ENCODE data around the gene FGF12.
"Not testable (repeated sequence)": the region's sequence is repeated elsewhere in the genome, so short reads cannot be mapped to it uniquely, and the experiment has no call there.

FGF12 gene

DNA sequence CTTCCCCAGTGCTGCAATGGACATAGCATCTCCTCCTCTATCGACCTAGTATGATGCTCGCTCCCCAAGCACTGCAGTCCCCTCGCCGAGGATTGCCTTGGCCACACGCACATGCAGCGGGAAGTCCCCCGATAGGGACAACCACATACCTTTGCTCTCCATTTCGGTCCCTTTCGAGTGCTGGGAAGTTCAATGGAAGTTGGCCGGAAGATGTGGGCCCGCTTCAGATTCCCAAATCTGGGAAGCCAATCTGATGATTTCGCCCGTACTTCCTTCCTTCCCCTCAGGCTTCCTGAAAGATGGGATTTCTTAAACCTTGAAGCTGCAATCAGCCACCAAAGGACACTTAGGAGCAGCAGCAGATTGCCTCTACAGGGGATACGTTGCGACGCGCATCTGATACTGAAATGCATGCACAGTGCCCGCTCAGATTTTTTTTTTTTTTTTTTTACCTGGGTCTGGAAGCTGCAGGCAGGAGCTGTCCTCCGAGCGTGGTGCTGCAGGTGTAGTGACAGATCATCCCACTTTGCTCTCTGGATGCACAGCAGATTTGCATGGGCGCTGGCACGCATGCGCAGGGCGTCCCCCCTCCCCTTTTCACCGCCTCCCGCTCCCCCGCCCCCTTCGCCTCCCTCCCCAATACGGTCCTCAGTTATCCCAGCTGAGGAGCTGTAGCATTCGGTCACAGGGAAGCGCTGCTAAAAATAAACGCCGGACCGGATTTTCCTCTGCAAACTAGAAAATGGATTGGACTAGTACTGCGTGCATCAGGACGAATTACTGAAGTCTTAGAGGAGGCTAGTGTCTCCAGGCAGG lies at the start of gene FGF12:
FGF12 (minus strand) TSS at position 510 of the 816 bp plus-strand sequence.
- DNase-seq = peak; percentile 56

DNA sequence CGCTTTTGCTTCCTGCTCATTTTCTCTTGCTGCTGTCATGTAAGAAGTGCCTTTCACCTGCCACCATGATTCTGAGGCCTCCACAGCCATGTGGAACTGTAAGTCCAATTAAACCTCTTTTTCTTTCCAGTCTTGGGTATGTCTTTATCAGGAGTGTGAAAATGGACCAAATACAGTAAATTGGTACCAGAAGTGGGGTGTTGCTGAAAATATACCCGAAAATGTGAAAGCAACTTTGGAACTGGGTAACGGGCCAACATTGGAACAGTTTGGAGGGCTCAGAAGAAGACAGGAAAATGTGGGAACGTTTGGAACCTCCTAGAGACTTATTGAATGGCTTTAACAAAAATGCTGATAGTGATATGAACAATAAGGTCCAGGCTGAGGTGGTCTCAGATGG lies 47.0 kb upstream of the FGF12 start:
- not testable (repeated sequence) for DNase-seq

DNA sequence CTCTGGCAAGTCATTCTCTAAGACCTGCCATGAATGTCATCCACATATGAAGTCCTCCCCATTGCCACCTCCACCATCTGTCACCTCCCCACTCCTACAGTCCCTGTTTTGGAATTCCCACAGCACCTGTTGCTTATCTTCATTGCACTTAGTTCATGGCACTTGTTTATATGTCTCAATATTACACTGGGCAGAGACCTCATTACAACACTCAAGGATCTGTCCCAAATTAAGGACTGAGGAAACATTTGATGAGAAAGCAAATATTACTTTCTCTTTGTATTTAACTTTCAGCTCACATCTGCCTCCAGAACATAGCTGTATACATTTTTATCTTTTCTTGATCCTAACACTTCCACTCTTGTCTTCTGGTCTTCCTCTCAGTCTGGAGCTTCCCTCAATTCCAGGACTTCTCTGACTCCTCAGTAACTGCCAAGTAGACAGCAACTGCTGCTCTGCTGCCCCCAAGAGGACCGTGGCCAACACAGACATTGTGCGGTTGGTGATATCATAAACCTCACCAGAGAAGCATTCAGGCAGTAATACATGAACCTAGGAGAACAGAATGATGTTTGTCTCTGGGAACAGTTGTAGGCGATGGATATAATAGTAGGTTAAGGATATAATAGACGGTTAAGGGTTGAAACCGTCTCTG lies 45.0 kb upstream of the FGF12 start:
- DNase-seq = peak; percentile 28

DNA sequence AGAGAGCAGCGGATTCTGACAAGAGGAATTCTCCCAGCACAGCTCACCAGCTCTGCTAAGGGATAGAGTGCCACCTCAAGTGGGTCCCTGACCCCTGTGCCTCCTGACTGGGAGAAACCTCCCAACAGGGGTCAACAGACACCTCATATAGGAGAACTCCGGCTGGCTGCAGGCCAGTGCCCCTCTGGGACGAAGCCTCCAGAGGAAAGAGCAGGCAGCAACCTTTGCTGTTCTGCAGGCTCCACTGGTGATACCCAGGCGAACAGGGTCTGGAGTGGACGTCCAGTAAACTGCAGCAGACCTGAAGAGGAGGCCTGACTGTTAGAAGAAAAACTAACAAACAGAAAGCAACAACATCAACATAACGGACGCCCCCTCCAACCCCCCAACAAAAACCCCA lies 31.3 kb upstream of the FGF12 start:
- no peak for DNase-seq

DNA sequence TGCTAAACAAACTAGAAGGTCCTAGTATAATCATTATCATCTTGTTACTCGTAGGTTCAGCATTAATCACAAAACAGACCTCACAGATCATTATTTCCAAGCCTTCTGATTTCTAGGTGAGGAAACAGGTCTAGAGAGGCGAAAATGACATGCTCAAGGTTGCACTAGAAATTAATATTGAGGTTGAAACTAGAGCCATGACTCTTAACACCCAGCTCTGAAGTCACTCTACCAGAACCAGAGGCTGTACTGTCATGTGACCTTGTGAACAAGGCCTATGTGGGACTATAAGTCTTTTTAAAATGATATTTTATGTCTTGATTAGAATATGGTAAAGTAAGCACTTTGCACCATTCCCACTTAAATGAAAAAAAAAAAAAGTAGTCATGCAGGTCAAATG lies 23.8 kb upstream of the FGF12 start:
- no peak for DNase-seq

DNA sequence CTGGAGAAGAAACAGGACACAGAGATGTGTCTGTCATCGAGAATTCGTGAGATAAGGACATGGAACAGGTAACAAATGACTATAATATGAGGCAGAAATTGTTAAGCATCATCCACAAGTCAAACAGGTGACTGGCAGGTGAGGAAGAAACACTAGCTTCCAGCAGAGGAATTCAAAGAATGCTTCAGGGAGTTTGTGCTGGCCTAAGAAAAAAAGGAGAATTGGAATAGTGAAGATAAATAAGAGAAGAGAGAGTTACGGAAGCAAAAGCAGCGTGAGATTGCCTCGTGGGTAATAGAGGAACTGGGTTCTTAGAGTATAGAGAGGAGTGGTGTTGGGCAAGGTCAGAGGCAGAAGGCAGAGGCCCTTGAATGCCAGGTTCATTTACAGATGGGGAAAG lies 22.9 kb upstream of the FGF12 start:
- DNase-seq = no peak

DNA sequence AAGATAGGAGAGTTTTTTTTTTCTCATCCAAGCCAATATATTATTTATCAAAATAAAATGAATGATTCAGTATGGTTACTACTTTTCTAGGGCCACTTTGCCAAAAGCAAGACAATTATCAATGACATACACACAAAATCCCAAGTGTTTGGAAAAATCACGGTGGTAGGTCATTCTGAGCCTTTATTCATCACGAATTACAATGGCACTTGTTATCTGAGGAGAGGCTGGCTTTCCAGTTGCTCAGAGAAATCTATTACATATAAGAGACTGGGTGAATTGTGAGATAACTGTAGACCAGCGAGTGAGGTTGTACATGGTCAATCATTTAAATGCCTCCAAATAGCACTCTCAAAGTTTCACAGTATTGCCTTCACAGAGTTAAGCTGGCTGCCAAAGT lies 20.4 kb upstream of the FGF12 start:
- DNase-seq = no peak

DNA sequence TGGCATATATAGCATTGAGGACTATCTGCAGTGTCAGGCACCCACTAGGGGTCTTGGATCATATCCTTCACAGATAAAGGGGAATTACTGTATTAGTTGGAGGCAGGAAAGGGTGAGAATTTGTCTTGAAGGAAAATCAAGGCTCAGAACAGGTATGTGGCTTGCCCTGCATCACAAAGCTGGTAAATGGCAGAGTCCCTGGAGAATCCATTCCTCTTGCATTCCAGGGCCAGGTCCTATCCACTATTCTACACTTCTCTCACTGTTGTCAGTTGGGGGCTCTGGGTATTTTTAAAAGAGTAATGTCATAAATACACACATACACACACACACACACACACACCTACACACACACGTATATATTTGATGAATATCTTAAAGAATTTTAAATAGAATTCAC lies 19.8 kb upstream of the FGF12 start:
- DNase-seq = no peak

DNA sequence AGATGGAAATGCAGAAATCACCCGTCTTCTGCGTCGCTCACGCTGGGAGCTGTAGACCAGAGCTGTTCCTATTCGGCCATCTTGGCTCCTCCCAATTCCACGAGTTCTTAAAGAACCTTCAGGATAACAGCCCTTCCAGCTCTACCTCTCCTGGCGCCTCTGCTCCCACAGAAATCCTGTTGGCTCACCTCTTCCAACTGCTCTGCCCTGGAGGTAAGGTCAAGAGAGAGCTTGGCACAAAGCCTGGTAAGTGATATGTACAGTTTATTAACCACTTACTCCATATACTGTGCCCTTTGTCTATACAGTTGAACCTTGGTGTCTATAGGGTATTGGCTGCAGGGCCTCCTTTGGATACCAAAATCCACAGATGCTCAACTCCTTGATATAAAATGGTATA lies 17.8 kb upstream of the FGF12 start:
- DNase-seq = peak; percentile 48

DNA sequence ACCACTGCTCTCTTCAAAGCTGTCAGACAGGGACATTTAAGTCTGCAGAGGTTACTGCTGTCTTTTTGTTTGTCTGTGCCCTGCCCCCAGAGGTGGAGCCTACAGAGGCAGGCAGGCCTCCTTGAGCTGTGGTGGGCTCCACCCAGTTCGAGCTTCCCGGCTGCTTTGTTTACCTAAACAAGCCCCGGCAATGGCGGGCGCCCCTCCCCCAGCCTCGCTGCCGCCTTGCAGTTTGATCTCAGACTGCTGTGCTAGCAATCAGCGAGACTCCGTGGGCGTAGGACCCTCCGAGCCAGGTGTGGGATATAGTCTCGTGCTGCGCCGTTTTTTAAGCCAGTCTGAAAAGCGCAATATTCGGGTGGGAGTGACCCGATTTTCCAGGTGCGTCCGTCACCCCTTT lies 17.3 kb upstream of the FGF12 start:
- not testable (repeated sequence) for DNase-seq

DNA sequence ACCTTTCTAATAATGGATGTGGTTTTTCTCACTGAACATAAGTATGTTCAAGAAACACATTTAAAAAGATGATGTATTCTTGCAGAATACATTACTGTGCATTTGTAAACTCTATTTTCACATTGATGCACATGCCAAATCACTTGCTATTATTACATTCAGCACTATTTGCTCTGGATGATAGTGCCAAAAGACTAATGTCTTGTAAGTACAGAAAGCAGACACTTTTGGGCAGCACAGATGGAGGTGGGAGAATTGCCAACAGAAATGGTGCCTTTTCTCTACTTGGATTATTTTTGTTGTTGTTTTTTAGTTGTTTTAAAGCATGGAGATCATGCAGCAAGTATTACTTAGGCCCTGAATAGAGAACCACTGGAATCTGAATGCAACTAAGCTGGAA lies 10.2 kb upstream of the FGF12 start:
- DNase-seq = no peak

DNA sequence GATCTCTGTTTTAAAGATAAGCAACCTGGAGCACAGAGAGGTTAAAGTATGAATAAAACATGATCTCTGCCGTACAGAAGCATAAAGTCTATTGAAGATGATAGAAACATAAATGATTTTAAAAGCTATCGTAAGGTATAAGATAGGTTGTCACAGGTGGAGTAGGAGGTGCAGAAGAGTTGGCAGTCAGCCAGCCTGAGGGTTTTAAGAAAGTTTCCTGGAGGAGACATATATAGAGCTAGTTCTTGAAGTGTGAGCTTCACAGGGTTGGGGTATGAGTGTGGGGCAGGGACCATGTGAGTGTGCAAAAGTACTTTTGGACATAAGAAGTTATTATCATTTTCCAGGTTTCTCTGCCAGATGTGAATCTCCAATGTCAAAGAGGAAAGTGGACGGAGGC lies 3.9 kb upstream of the FGF12 start:
- DNase-seq = no peak

DNA sequence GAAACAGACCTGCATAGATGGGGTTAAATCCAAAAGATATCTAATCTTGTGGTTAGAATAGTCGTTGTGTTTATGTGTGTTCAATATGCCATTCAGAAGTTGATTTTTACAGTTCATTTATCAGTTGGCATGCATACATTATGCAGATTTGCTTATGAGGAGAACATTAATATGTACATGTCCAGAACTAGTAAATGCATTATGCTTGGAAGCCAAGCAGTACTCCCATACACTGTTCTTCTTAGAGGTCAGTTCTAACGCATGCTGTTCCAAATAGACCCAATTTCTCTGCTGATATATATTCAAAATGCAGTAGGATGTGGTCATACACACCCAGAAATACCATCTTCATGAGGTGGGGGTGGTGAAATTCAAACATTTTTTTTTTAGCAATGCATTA lies 956 bp downstream of the FGF12 start:
- DNase-seq = no peak

DNA sequence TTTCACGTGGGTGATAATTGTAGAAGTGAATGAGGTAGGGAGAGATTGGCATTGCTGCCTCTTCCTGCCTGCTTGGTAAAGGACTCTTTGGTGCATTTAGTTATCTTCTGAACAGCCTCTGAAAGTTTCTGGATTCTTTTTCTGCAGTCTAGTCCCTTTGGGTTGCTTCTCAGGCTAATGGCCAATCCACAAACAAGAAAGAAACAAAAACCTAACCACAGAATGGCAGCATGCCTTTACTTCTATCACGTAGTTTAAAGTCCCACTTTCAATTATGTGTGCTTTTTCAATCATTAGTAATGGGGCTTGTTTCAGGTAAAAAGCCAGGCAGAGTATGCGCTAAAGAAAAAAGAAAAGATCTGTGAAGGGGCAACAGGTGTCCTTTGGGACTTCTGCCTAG lies 7.4 kb downstream of the FGF12 start:
- DNase-seq = no peak

DNA sequence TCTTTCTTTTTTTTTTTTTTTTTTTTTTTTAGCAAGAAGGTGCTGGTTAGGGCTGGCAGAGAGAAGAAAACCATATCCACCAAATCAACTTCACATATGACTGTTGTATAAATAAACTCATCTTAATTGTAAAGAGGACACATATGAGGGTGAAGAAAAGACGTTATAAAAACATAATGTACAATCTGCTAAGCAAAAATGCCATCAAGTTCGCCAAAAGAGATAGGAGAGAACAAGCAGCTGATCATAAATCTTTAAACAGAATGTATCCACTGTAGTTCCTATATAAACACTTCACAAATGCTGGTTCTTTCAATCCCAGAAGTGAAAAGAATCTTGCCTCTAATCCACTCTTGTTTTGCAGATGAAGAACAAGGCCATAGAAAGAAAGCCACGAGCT lies 9.2 kb downstream of the FGF12 start:
- no peak for DNase-seq

DNA sequence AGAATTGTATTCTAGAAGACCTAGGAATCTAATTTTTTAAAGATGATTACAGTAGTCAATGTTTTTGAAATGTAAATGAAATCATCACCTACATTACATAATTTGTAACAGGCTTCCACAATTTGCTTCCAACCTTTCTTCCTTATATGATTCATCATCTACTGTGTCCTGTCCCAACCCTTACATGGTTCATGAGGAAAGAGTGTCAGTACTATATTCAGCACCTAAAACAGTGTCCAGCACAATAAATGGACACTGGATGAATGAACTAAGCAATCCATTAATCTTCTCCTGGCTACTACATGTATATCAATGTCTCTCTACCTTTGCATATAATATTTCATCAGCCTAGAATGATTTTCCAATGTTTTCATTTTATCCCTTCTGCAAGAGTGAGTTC lies 12.2 kb downstream of the FGF12 start:
- no peak for DNase-seq

DNA sequence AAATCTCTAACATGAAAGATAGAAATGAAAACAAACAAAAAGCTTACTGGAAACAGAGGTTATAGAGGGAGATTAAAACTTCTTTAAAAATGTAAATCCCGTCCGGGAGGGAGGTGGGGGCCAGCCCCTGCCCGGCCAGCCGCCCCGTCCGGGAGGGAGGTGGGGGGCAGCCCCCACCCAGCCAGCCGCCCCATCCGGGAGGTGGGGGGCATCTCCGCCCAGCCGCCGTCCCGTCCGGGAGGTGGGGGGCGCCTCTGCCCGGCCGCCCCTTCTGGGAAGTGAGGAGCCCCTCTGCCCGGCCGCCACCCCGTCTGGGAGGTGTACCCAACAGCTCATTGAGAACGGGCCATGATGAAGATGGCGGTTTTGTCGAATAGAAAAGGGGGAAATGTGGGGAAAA lies 16.2 kb downstream of the FGF12 start:
- DNase-seq = not testable (repeated sequence)

DNA sequence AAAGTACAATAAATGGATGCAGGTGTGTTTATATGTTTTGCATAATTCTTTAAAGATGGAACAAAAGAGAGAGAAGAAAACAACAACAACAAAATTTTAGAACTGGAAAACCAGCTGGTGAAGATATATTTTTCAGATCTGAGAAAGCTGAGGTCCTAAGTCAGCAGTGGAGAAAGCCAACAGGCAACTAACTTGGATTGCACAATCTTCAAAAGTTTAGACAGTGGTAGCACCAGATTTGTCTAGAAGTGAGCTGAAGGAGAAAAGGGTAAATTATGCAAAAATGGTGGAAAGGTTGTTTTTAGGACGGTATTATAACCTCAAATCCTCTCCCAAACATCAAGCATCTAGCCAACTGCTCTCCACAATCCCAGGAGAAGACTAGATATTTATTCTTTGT lies 17.0 kb downstream of the FGF12 start:
- no peak for DNase-seq

DNA sequence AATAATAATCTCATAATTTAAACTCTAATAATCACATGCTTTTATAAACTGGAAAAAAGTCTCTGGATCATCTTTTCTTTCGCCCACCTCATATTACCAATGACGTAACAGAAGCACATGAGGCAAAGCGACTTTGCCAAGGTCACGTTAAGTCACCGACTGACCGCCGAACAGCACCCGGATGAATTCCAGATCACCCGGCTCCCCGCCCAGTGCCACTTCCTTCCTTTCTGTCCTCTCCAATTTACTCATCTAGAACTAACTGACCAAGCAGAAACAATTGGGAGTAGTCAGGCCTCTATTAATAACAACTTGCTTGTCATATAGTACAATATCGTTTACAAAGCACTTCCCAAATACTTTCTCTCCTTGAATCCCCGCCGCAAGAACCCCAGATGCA lies 21.1 kb downstream of the FGF12 start:
- DNase-seq = no peak

DNA sequence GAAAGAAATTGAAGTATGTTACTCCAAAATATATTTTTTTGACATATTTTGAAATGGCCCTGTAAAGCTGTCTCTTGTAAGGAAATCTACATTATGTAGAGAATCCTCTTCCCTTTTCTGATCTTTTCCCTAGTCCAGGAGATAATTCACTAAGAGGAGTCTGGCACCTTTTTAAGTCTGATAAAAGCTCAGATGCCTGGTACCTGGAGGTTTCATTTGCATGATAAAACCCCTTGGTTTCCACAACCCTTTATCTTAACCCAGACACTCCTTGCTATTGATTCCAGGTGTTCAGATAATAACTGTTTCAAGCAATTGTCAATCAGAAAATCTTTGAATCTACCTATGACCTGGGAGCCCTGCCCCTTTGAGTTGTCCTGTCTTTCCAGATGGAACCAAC lies 26.5 kb downstream of the FGF12 start:
- no peak for DNase-seq

DNA sequence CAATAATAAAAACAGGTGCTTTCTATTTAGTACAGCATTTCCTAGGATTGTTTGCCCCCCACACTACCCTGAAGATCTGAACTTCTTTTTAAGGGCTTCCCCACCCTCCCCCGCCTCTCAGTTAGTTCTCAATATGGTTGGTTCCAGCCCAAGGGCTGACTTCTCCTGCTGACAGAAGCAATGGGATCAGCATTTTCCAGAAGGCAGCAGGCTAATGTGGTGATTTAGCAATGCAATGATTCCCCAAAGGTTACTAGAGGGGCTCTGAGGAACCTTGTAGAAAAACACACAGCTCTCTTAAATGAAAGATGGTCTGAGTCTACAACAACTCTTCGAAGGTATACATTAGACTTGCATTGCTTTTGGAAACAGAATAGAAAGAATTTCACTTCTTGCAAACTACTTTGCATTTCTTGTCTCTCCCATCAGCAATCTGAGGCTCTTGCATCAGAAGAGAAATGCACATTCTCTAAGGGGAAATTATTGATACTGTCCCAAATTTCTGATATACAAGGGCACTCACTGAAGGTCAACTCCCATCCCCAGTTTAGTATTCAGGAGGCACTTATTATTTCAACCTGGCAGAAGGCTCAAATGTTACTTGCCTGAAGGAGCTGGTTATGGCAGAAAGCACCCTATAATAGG lies 30.3 kb downstream of the FGF12 start:
- no peak for DNase-seq

DNA sequence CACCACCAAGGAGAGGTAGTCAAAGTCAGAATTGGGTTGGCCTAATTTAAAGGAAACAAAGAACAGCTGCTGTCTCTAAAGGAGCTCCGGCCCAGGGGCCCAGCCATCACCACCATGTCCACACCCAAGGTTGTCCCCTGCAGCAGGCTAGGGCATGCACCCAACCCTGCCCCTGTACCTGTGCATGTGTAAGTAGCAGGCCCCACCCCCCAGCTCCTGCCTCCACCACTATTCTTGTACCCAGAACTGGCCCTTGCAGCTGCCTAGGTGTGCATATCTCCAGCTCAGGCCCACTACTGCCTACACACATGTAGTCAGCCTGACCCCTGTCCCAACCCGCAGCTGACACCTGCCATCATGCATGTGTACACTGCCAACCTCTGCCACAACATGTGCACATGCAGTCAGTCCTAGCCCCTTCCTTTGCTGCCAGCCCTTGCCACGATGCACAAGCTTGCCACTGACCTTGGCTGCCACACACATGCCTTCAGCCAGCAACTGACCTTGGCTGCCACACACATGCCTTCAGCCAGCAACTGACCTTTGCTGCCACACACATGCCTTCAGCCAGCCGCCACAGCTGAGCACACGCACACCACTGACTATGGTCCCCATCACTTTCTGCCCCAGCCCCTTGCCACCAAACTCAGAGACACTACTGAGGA lies 39.7 kb downstream of the FGF12 start:
- DNase-seq = no peak

DNA sequence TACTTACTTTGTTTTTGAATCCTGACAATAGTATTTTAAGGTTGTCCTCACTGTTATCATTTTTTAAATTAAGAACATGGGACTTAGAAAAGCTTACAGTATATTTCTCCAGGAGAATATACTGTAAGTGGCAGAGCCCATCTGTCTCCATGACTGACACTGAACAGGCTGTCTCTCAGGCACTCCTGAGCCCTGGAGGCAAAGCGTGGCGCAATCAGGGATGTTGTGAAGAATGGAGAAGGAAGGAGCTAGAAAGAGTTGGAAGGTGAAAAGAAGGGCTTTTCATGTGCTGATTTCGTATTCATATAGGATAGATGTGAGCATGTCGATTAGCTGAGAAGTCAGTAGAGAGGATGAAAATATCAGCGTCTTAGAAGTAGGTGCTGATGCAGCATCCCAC lies 41.5 kb downstream of the FGF12 start:
- no peak for DNase-seq

DNA sequence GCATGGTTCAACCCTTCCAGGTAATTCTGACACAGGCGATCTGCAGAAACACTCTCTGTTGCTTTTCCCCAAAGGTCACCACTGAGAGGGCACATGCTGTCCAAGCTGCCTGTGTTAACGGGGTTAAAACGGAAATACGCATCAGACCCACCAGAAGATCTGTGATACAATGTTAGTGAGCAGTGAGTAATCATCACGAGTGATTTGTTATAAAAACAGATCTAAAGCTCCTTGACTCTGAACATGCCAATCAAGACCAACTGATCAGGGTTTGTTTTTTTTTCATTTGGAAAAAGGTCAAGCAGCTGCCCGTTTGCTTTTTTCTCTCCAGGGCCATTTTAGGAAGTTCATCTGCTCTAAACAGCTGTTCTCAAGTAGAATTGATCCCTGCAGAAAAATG lies 43.2 kb downstream of the FGF12 start:
- DNase-seq = no peak
